22Rv1 (cell line): ENCODE data around the gene IPO11.

Experiments
- ZFX ChIP-seq: fragments of 450-650 bp; IDR thresholded peaks from 2 replicates; pipeline ENCODE4 v1.6.1; 2017; ENCODE audit warnings: antibody characterized with exemption, borderline replicate concordance
- TF ChIP-seq, protein P1 (sequence below): fragments of 450-650 bp; IDR thresholded peaks from 2 replicates; pipeline ENCODE4 v1.5.1; 2017; ENCODE audit warnings: mild to moderate bottlenecking

DNA sequence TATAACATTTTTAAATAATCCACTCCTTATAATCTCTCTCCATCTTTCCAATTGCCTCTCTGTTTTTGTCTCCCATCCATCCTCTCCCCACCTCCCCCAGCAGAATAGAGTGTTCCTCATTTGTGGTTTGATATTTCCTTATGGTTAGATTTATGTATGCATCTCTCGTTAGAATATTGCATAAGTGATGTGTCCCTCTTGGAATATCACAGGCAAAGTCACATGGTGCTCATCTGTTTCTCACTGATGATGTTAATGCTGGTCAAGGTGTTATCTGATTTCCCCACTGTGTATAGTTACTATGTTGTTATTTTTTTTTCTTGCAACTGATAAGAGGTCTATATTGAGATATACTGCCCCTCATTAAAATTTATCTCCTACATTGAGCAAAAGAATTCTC lies 162.9 kb downstream of the IPO11 start:
- TF ChIP-seq, protein P1, sequence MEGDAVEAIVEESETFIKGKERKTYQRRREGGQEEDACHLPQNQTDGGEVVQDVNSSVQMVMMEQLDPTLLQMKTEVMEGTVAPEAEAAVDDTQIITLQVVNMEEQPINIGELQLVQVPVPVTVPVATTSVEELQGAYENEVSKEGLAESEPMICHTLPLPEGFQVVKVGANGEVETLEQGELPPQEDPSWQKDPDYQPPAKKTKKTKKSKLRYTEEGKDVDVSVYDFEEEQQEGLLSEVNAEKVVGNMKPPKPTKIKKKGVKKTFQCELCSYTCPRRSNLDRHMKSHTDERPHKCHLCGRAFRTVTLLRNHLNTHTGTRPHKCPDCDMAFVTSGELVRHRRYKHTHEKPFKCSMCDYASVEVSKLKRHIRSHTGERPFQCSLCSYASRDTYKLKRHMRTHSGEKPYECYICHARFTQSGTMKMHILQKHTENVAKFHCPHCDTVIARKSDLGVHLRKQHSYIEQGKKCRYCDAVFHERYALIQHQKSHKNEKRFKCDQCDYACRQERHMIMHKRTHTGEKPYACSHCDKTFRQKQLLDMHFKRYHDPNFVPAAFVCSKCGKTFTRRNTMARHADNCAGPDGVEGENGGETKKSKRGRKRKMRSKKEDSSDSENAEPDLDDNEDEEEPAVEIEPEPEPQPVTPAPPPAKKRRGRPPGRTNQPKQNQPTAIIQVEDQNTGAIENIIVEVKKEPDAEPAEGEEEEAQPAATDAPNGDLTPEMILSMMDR: no peak
- TF ChIP-seq ZFX: no peak
